Measurements from ENCODE around the gene C14orf132.

GRCh38 chr14:96037891-96038557 is 1.1 kb upstream of the C14orf132 start:
- TF ChIP-seq, protein P1, sequence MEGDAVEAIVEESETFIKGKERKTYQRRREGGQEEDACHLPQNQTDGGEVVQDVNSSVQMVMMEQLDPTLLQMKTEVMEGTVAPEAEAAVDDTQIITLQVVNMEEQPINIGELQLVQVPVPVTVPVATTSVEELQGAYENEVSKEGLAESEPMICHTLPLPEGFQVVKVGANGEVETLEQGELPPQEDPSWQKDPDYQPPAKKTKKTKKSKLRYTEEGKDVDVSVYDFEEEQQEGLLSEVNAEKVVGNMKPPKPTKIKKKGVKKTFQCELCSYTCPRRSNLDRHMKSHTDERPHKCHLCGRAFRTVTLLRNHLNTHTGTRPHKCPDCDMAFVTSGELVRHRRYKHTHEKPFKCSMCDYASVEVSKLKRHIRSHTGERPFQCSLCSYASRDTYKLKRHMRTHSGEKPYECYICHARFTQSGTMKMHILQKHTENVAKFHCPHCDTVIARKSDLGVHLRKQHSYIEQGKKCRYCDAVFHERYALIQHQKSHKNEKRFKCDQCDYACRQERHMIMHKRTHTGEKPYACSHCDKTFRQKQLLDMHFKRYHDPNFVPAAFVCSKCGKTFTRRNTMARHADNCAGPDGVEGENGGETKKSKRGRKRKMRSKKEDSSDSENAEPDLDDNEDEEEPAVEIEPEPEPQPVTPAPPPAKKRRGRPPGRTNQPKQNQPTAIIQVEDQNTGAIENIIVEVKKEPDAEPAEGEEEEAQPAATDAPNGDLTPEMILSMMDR (IDR thresholded peaks at IDR 0.05): no peak
- no peak for TF ChIP-seq POLR2A (IDR thresholded peaks at IDR 0.05)

Measured in testis (tissue), 2 donors.